ENCODE results near the gene OVAAL.
"Not testable (repeated sequence)": the region's sequence is repeated elsewhere in the genome, so short reads cannot be mapped to it uniquely, and the experiment has no call there.

Gene OVAAL

GRCh38 chr1:180551997-180552396 lies 6.8 kb upstream of the OVAAL start:
- TF ChIP-seq ARNTL (CRISPR knock-in tag; IDR thresholded peaks at IDR 0.05; ENCODE audit: borderline replicate concordance, low read depth) (no peak), TOX (CRISPR knock-in tag; IDR thresholded peaks at IDR 0.05; ENCODE audit: borderline replicate concordance) (no peak), ZFP30 (CRISPR knock-in tag; IDR thresholded peaks at IDR 0.05) (no peak), BACH2 (CRISPR knock-in tag; IDR thresholded peaks at IDR 0.05; ENCODE audit: borderline replicate concordance) (no peak), TCF4 (CRISPR knock-in tag; IDR thresholded peaks at IDR 0.05; ENCODE audit: borderline replicate concordance) (no peak), GLIS3 (CRISPR knock-in tag; IDR thresholded peaks at IDR 0.05) (no peak), ISL1 (CRISPR knock-in tag; IDR thresholded peaks at IDR 0.05) (no peak), SNAI2 (CRISPR knock-in tag; IDR thresholded peaks at IDR 0.05) (no peak), RARB (CRISPR knock-in tag; IDR thresholded peaks at IDR 0.05) (no peak), CREB5 (CRISPR knock-in tag; IDR thresholded peaks at IDR 0.05; ENCODE audit: low read depth) (no peak), ZNF565 (CRISPR knock-in tag; conservative IDR thresholded peaks at IDR 0.05; ENCODE audit: low read depth) (no peak)
- TF ChIP-seq, protein P1, sequence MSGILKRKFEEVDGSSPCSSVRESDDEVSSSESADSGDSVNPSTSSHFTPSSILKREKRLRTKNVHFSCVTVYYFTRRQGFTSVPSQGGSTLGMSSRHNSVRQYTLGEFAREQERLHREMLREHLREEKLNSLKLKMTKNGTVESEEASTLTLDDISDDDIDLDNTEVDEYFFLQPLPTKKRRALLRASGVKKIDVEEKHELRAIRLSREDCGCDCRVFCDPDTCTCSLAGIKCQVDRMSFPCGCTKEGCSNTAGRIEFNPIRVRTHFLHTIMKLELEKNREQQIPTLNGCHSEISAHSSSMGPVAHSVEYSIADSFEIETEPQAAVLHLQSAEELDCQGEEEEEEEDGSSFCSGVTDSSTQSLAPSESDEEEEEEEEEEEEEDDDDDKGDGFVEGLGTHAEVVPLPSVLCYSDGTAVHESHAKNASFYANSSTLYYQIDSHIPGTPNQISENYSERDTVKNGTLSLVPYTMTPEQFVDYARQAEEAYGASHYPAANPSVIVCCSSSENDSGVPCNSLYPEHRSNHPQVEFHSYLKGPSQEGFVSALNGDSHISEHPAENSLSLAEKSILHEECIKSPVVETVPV (CRISPR knock-in tag; IDR thresholded peaks at IDR 0.05) = no peak
- ATAC-seq = no peak

- not testable (repeated sequence) for ATAC-seq
Observed at GRCh38 chr1:180553046-180553445, 5.7 kb upstream of the OVAAL start.

- TF ChIP-seq ZFP30 (CRISPR knock-in tag; IDR thresholded peaks at IDR 0.05) (no peak), CSDC2 (CRISPR knock-in tag; IDR thresholded peaks at IDR 0.05) (no peak), ESRRG (CRISPR knock-in tag; IDR thresholded peaks at IDR 0.05) (no peak), CREB5 (CRISPR knock-in tag; IDR thresholded peaks at IDR 0.05; ENCODE audit: low read depth) (no peak), BACH2 (CRISPR knock-in tag; IDR thresholded peaks at IDR 0.05; ENCODE audit: borderline replicate concordance) (no peak), TOX (CRISPR knock-in tag; IDR thresholded peaks at IDR 0.05; ENCODE audit: borderline replicate concordance) (no peak), ARNTL (CRISPR knock-in tag; IDR thresholded peaks at IDR 0.05; ENCODE audit: borderline replicate concordance, low read depth) (no peak), ZC3H10 (CRISPR knock-in tag; IDR thresholded peaks at IDR 0.05) (no peak), GLIS3 (CRISPR knock-in tag; IDR thresholded peaks at IDR 0.05) (no peak), OSR1 (CRISPR knock-in tag; IDR thresholded peaks at IDR 0.05) (no peak), ISL1 (CRISPR knock-in tag; IDR thresholded peaks at IDR 0.05) (no peak), TCF4 (CRISPR knock-in tag; IDR thresholded peaks at IDR 0.05; ENCODE audit: borderline replicate concordance) (no peak), ZNF70 (CRISPR knock-in tag; IDR thresholded peaks at IDR 0.05) (no peak), SNAI2 (CRISPR knock-in tag; IDR thresholded peaks at IDR 0.05) (no peak), ZNF565 (CRISPR knock-in tag; conservative IDR thresholded peaks at IDR 0.05; ENCODE audit: low read depth) (no peak)
- TF ChIP-seq, protein P2, sequence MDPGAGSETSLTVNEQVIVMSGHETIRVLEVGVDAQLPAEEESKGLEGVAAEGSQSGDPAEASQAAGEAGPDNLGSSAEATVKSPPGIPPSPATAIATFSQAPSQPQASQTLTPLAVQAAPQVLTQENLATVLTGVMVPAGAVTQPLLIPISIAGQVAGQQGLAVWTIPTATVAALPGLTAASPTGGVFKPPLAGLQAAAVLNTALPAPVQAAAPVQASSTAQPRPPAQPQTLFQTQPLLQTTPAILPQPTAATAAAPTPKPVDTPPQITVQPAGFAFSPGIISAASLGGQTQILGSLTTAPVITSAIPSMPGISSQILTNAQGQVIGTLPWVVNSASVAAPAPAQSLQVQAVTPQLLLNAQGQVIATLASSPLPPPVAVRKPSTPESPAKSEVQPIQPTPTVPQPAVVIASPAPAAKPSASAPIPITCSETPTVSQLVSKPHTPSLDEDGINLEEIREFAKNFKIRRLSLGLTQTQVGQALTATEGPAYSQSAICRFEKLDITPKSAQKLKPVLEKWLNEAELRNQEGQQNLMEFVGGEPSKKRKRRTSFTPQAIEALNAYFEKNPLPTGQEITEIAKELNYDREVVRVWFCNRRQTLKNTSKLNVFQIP (CRISPR knock-in tag; IDR thresholded peaks at IDR 0.05; ENCODE audit: borderline replicate concordance, low read depth) = no peak
- TF ChIP-seq, protein P3, sequence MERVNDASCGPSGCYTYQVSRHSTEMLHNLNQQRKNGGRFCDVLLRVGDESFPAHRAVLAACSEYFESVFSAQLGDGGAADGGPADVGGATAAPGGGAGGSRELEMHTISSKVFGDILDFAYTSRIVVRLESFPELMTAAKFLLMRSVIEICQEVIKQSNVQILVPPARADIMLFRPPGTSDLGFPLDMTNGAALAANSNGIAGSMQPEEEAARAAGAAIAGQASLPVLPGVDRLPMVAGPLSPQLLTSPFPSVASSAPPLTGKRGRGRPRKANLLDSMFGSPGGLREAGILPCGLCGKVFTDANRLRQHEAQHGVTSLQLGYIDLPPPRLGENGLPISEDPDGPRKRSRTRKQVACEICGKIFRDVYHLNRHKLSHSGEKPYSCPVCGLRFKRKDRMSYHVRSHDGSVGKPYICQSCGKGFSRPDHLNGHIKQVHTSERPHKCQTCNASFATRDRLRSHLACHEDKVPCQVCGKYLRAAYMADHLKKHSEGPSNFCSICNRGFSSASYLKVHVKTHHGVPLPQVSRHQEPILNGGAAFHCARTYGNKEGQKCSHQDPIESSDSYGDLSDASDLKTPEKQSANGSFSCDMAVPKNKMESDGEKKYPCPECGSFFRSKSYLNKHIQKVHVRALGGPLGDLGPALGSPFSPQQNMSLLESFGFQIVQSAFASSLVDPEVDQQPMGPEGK (CRISPR knock-in tag; IDR thresholded peaks at IDR 0.05; ENCODE audit: borderline replicate concordance) = no peak
- TF ChIP-seq, protein P1 (CRISPR knock-in tag; IDR thresholded peaks at IDR 0.05) = no peak
- ATAC-seq = no peak
Observed at GRCh38 chr1:180555411-180555810, 3.4 kb upstream of the OVAAL start.

Data from SK-N-SH treated with all-trans-retinoic acid at 6 μM for 48 hours (cell line).